IMR-90 (cell line): ENCODE data around the gene TRIM41. TPM values are rescaled to one million over a fixed set of nuclear protein-coding genes. Genes with fewer than 3 reads are reported as not detected.

Experiments used
- ATAC-seq: fragments of 200-7000 bp; cut with Tn5 transposase; 2 replicates; pipeline ENCODE4 v1.9.1; 2020; ENCODE audit warnings: low read depth, mild to moderate bottlenecking, moderate library complexity
- BruUV-seq: library from RNA; stranded (reverse); fragments of 400-500 nt; replicated peaks from 2 replicates; lab custom pipeline; 2021; lab: Mats Ljungman, UMichigan
- CTCF ChIA-PET: fragments of 300-600 bp; formaldehyde crosslinking; extraction: SDS; loops from one replicate; lab custom pipeline; 2021; ENCODE audit warnings: antibody characterized with exemption; lab: Yijun Ruan, JAX
- POLR2A ChIA-PET: fragments of 300-600 bp; sonication (Branson Sonifier 250); formaldehyde crosslinking; loops from one replicate; lab custom pipeline; 2022; ENCODE audit warnings: antibody characterized with exemption; ENCODE audit not compliant: unreplicated experiment; lab: Charles Lee
- DNase-seq: peaks from one replicate; pipeline ENCODE4 v3.0.0; 2013
- H2AFZ ChIP-seq: replicated peaks from 2 replicates; pipeline ENCODE3; 2013; ENCODE audit warnings: low read length, mild to moderate bottlenecking; ENCODE audit not compliant: poor library complexity
- H2AK5ac ChIP-seq: 2 replicates; pipeline ENCODE4 v1.6.1; 2013; ENCODE audit warnings: low read depth, low read length, inconsistent platforms
- H2AK9ac ChIP-seq: replicated peaks from 2 replicates; pipeline ENCODE3; 2013; ENCODE audit warnings: mild to moderate bottlenecking, low read depth, low read length, moderate library complexity; ENCODE audit not compliant: poor library complexity
- H2BK120ac ChIP-seq: 2 replicates; pipeline ENCODE4 v1.6.1; 2013; ENCODE audit warnings: low read depth, low read length, inconsistent platforms
- H2BK15ac ChIP-seq: 3 replicates; pipeline ENCODE4 v1.6.1; 2013; ENCODE audit warnings: low read depth, low read length, inconsistent platforms
- H2BK20ac ChIP-seq: 2 replicates; pipeline ENCODE4 v1.6.1; 2013; ENCODE audit warnings: low read depth, mild to moderate bottlenecking, inconsistent platforms, low read length, moderate library complexity
- H2BK5ac ChIP-seq: 2 replicates; pipeline ENCODE4 v1.6.1; 2013; ENCODE audit warnings: mild to moderate bottlenecking, low read depth, low read length, inconsistent platforms; ENCODE audit not compliant: poor library complexity, severe bottlenecking
- H3K14ac ChIP-seq: replicated peaks from 2 replicates; pipeline ENCODE4 v1.6.1; 2013; ENCODE audit warnings: low read depth, low read length, inconsistent platforms
- H3K18ac ChIP-seq: 2 replicates; pipeline ENCODE4 v1.6.1; 2013; ENCODE audit warnings: low read depth, low read length, control low read depth
- H3K23ac ChIP-seq: 2 replicates; pipeline ENCODE4 v1.6.1; 2013; ENCODE audit warnings: low read depth, low read length, inconsistent platforms
- H3K27ac ChIP-seq: 2 replicates; pipeline ENCODE4 v1.5.1; 2013; ENCODE audit warnings: mild to moderate bottlenecking, control low read depth, low read length; ENCODE audit not compliant: insufficient read depth
- H3K27me3 ChIP-seq: 2 replicates; pipeline ENCODE4 v1.6.1; 2013; ENCODE audit warnings: low read length; ENCODE audit not compliant: control insufficient read depth, insufficient read depth
- H3K36me3 ChIP-seq: 2 replicates; pipeline ENCODE4 v1.6.1; 2013; ENCODE audit warnings: low read length, mixed read lengths; ENCODE audit not compliant: control insufficient read depth, insufficient read depth
- H3K4ac ChIP-seq: 2 replicates; pipeline ENCODE4 v1.6.1; 2013; ENCODE audit warnings: low read depth, low read length, inconsistent platforms
- H3K4me1 ChIP-seq: 2 replicates; pipeline ENCODE4 v1.6.1; 2013; ENCODE audit warnings: low read length, mixed read lengths; ENCODE audit not compliant: control insufficient read depth, insufficient read depth
- H3K4me2 ChIP-seq: 2 replicates; pipeline ENCODE4 v1.6.1; 2013; ENCODE audit warnings: low read depth, mild to moderate bottlenecking, control low read depth, low read length, moderate library complexity
- H3K4me3 ChIP-seq: 2 replicates; pipeline ENCODE4 v1.5.1; 2013; ENCODE audit warnings: low read depth, mild to moderate bottlenecking, control low read depth, low read length, moderate library complexity; ENCODE audit not compliant: insufficient read depth
- H3K56ac ChIP-seq: 2 replicates; pipeline ENCODE4 v1.6.1; 2013; ENCODE audit warnings: low read length, inconsistent platforms; ENCODE audit not compliant: insufficient read depth; ENCODE audit errors: extremely low read depth
- H3K79me1 ChIP-seq, 2 experiments: 2 replicates each; pipeline ENCODE4 v1.6.1; 2013; ENCODE audit warnings: low read length in 2 of 2, inconsistent platforms in 1 of 2, low read depth in 1 of 2
- H3K9ac ChIP-seq: 2 replicates; pipeline ENCODE4 v1.6.1; 2013; ENCODE audit warnings: low read depth, low read length, control low read depth
- H3K9me1 ChIP-seq: 2 replicates; pipeline ENCODE4 v1.6.1; 2013; ENCODE audit warnings: low read length, inconsistent platforms; ENCODE audit not compliant: insufficient read depth
- H3K9me3 ChIP-seq: 2 replicates; pipeline ENCODE4 v1.6.1; 2013; ENCODE audit warnings: low read length; ENCODE audit not compliant: control insufficient read depth, insufficient read depth
- H4K20me1 ChIP-seq: 2 replicates; pipeline ENCODE4 v1.6.1; 2013; ENCODE audit warnings: low read length, inconsistent platforms; ENCODE audit not compliant: insufficient read depth
- H4K5ac ChIP-seq: 2 replicates; pipeline ENCODE4 v1.6.1; 2013; ENCODE audit warnings: mild to moderate bottlenecking, low read depth, low read length, control low read depth
- H4K8ac ChIP-seq, 2 experiments: 2 replicates each; pipeline ENCODE4 v1.6.1; 2013; ENCODE audit warnings: low read depth in 2 of 2, low read length in 2 of 2, control low read depth in 1 of 2, inconsistent platforms in 1 of 2
- H4K91ac ChIP-seq: 2 replicates; pipeline ENCODE4 v1.6.1; 2013; ENCODE audit warnings: low read depth, low read length, inconsistent platforms; ENCODE audit not compliant: insufficient read depth
- FOS ChIP-seq: fragments of 150-350 bp; IDR thresholded peaks from 2 replicates; pipeline ENCODE4 v1.6.1; 2016; ENCODE audit warnings: low read depth, low read length
- MAZ ChIP-seq: IDR thresholded peaks from 2 replicates; pipeline ENCODE4 v1.6.1; 2012; ENCODE audit warnings: low read depth, mild to moderate bottlenecking, low read length, improper control_type of control experiment, moderate library complexity, borderline replicate concordance
- MXI1 ChIP-seq: IDR thresholded peaks from 2 replicates; pipeline ENCODE4 v1.6.1; 2012; ENCODE audit warnings: low read depth, mild to moderate bottlenecking, low read length, moderate library complexity, borderline replicate concordance
- POLR2A ChIP-seq: IDR thresholded peaks from 2 replicates; pipeline ENCODE4 v1.6.1; 2012; ENCODE audit warnings: mild to moderate bottlenecking, low read depth, low read length
- WGBS, 2 experiments: methylation state at CpG; one replicate each; pipeline versions ENCODE4 v1.1.5 to v1.1.7; 2013; ENCODE audit warnings: missing lambda C conversion rate in 2 of 2; ENCODE audit not compliant: insufficient read length in 1 of 2; ENCODE audit errors: extremely low coverage in 2 of 2; 5-methylcytosine and 5-hydroxymethylcytosine counted together
- dilution Hi-C: fragments of 300-500 bp; cut with HindIII; formaldehyde crosslinking; loops from one replicate; pipeline ENCODE4 v1.14.3; 2018; ENCODE audit warnings: low sequenced_read_pairs; ENCODE audit not compliant: unreplicated experiment
- in situ Hi-C: fragments of 300-500 bp; cut with MboI; formaldehyde crosslinking; loops from 3 replicates; pipeline ENCODE4 v1.14.3; 2019; ENCODE audit warnings: low sequenced_read_pairs, inconsistent platforms, mixed read lengths
- intact Hi-C: fragments of 100-400 bp; cut with micrococcal nuclease; formaldehyde crosslinking; loops from 2 replicates; pipeline ENCODE4 v1.10.0; 2022
- polyA plus RNA-seq, 3 experiments: library from polyadenylated mRNA; depleted of rRNA; stranded (reverse); fragments of >200 nt; gene quantifications; 2 replicates each; pipeline ENCODE4 v1.2.3, GENCODE V29; 2012; ENCODE audit warnings: low replicate concordance in 1 of 3
- total RNA-seq: library from RNA; depleted of rRNA; stranded (reverse); fragments of >200 nt; gene quantifications from 2 replicates; pipeline ENCODE4 v1.2.3, GENCODE V29; 2012

TRIM41 gene
- total and polyA plus RNA-seq, 2 of the 4 experiments (the other 2 are of a cell fraction), result 5.9 to 15.7 TPM

GRCh38 chr5:181261320-181262049 is 38.4 kb downstream of the TRIM41 start:
- Histone ChIP-seq H3K79me1 (peaks cover 8 to 53% of the 10 kb centered on the region in 2 experiments; a peak in 3 of 4 replicates), H4K20me1 (peaks cover 23% of the 10 kb centered on the region), H2BK15ac (no peak overlapping the region), H3K9ac (peak overlapping the region; percentile 96), H3K18ac (peak overlapping the region; percentile 70; the same call in 1 of the 2 replicates), H2AFZ (peak overlapping the region; percentile 93), H3K27ac (peak overlapping the region; percentile 97), H4K5ac (peak overlapping the region; percentile 93), H4K8ac (peak overlapping the region; percentile 76 to 94), H3K14ac (peak overlapping the region; percentile 97), H3K9me3 (no peaks in the 10 kb centered on the region), H3K9me1 (peaks cover 7% of the 10 kb centered on the region), H2AK5ac (peak overlapping the region; percentile 65), H3K4me1 (peaks cover 2% of the 10 kb centered on the region; the same call in 1 of the 2 replicates), H2BK120ac (peak overlapping the region; percentile 40; the same call in 1 of the 2 replicates), H3K4me3 (peak overlapping the region; percentile 95), H3K36me3 (peaks cover 7% of the 10 kb centered on the region; the same call in 1 of the 2 replicates), H2BK5ac (peak overlapping the region; percentile 91), H2BK20ac (no peak overlapping the region), H3K4ac (peak overlapping the region; percentile 77), H4K91ac (peak overlapping the region; percentile 64), H3K23ac (peak overlapping the region; percentile 75; the same call in 1 of the 2 replicates), H3K4me2 (peak overlapping the region; percentile 76), H3K27me3 (no peaks in the 10 kb centered on the region), H3K56ac (peak overlapping the region; percentile 84), H2AK9ac (peak overlapping the region; percentile 98)
- in situ Hi-C loops (no loop called here), intact Hi-C loops (loop anchor here (1.0 to 5.0 kb wide), 2 partner anchors 15 to 74 kb away; no protein-coding TSS in a partner anchor), dilution Hi-C loops (no loop called here)
- DNase-seq (peak; percentile 50), ATAC-seq (peak; percentile 71)
- 0 out of 2 replicates have a peak, but pooled peaks have one; percentile 14 for TF ChIP-seq MXI1
- 0 out of 2 replicates have a peak, but pooled peaks have one; percentile 44 for TF ChIP-seq MAZ
- TF ChIP-seq FOS, result no peak
- TF ChIP-seq POLR2A, result peak; percentile 69
- ChIA-PET CTCF (interaction anchor here (1.3 to 1.4 kb wide), 2 partner anchors 10 to 19 kb away, joined by 3 to 5 read pairs; no protein-coding TSS in a partner anchor), POLR2A (interaction anchor here (0.7 kb wide), 1 partner anchor 1687 kb away, joined by 3 read pairs; no protein-coding TSS in a partner anchor)
- BruUV-seq, result no TSS peak
- WGBS, 2 experiments, result 1% methylated on average over 22 of the region's 59 CpGs; no CpG with 5 or more reads in 1 of the 2 experiments
